SK-N-MC (cell line): ENCODE measurements around the gene NUAK1.

ENCODE experiments used
- EZH2 ChIP-seq: fragments of 200-600 bp; sonication (generic); IDR thresholded peaks from one replicate; pipeline ENCODE4 v1.6.1; 2017; ENCODE audit warnings: antibody characterized with exemption
- POLR2AphosphoS5 ChIP-seq: IDR thresholded peaks from 2 replicates; pipeline ENCODE4 v1.6.1; 2012; ENCODE audit warnings: mild to moderate bottlenecking, low read depth, low read length, borderline replicate concordance

DNA sequence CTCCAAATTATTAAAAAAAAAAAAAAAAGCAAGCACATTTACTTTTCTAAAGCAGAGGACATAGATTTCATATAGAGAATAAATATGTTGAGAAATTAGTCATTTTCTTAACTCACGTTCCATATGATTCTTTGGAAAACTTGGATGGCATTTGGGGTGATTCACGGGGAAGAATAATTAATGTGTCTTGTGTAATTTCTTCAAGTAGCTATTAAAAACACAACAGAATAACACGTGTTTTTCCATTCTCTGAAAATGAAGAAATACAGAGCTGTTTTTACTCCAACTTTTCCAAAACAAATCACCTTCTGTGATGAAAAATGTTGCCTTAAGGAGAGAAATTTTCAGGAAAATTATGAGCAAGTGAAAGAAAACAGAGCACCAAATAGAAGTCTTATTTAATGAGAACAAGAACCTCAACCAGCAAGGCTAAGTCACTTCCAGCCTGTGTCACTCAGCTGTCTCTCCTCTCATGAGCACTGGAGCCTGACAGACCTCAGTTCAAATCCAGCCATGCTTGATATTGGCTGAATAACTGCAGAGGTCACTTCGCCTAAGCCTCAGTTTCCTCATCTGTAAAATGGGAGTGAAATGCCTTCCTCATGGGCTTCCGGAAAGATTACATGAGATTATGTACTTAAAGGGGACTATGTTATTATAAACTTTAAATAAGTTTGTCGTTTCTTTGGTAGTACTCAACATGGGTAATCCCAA is 42.8 kb upstream of the NUAK1 start:
- no peak for TF ChIP-seq EZH2
- no peak for TF ChIP-seq POLR2AphosphoS5
